Measurements from ENCODE around the gene MMP23B.

Gene MMP23B

DNA sequence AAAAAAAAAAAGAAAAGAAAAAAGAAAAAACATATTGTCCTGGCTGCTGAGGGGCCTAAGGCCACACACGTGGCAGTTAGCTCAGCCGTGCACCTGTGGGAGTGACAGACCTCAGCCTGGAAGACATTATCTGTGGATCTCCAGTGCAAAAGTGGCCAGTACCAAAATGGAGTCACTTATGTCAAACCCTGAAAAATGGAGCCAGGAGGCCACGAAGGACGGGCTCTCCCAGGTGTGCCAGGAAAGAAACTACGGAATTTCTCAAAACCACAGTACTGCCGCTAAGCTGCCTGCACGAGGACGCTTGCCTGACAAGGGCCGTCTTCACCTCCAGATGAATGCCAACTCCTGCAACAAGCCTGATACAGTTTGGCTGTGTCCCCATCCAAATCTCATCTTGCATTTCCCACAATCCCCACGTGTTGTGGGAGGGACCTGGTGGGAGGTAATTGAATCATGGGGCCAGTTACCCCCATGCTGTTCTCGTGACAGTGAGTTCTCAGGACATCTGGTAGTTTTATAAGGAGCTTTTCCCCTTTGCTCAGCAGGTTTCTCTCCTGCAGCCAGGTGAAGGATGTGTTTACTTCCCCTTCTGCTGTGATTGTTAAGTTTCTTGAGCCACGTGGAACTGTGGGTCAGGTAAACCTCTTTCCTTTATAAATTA is 22.0 kb upstream of the MMP23B start:
- H3K27ac Mint-ChIP-seq: no peak overlapping the region
- peaks cover 2% of the 10 kb centered on the region for H3K36me3 Mint-ChIP-seq (ENCODE audit: low read depth)
- peaks cover 27% of the 10 kb centered on the region for H3K4me1 Mint-ChIP-seq (ENCODE audit: low read depth)
- no peaks in the 10 kb centered on the region for H3K27me3 Mint-ChIP-seq (ENCODE audit: low read depth)
- H3K4me3 Mint-ChIP-seq: no peak overlapping the region
- H3K9me3 Mint-ChIP-seq: no peaks in the 10 kb centered on the region
- no peak for DNase-seq (ENCODE audit: low spot score)

DNA sequence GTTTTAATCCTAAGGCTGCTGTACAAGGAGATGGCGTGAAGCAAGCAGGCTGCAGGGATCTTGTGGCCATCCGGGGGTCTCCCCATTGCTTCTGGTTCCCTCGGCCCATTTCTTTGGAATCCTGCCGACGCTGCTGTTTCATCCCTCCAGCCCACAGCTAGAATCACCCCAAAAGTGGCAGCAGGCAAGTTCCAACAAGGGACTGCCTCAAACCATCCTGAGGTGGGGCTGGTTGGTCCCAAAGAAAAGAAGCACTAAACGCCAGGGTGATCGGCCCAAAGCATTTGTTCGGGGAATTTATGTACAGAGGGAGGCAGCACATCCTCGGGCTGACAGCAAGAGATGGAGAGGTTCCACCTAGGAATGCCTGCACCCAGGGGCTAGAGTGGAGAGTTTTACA is 21.2 kb upstream of the MMP23B start:
- H3K9me3 Mint-ChIP-seq: no peaks in the 10 kb centered on the region

DNA sequence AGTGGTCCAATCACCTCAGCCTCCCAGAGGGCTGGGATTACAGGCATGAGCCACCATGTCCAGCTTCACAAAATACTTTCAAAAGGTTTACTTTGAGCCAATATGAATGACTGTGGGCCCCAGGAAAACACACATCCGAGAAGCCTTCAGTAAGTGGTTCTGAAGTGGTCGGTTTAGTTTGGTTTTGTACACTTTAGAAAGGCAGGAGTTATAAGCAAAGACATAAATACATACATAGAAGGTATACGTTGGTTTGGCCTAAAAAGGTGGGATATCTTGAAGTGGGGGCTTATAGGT is 19.9 kb upstream of the MMP23B start:
- H3K4me3 Mint-ChIP-seq: no peak overlapping the region
- H3K36me3 Mint-ChIP-seq (ENCODE audit: low read depth): peaks cover 2% of the 10 kb centered on the region

More for the DNA sequence above, 21.2 kb upstream of the MMP23B start:
- no peak for DNase-seq (ENCODE audit: low spot score)
- no peaks in the 10 kb centered on the region for H3K27me3 Mint-ChIP-seq (ENCODE audit: low read depth)
- H3K4me3 Mint-ChIP-seq: no peak overlapping the region
- peaks cover 27% of the 10 kb centered on the region for H3K4me1 Mint-ChIP-seq (ENCODE audit: low read depth)
- peaks cover 2% of the 10 kb centered on the region for H3K36me3 Mint-ChIP-seq (ENCODE audit: low read depth)
- H3K27ac Mint-ChIP-seq: peak overlapping the region; percentile 21

DNA sequence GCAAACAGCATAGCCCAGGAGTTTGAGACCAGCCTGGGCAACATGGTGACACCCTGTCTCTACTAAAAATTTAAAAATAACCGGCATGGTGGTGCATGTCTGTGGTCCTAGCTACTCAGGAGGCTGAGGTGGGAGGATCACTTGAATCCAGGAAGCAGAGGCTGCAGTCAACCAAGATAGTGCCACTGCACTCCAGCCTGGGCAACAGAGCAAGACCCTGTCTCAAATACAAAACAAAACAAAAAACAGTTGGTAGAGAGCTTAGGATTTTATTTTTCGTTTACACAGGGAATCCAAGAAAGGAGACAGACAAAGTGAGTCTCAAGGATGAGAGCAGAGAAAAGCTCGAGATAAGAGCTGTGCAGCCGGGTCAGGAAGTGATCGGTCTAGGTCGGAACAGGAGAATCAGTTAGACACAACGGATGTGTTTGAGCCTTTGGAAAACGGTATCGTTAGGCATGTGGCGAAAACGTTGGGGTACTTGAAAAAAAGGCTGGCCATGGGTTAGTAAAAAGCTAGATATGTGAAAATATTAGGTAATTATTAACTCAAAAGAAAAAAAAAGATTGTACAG is 18.4 kb upstream of the MMP23B start:
- DNase-seq (ENCODE audit: low spot score): no peak
- H3K4me1 Mint-ChIP-seq (ENCODE audit: low read depth): peaks cover 26% of the 10 kb centered on the region
- no peaks in the 10 kb centered on the region for H3K27me3 Mint-ChIP-seq (ENCODE audit: low read depth)
- H3K36me3 Mint-ChIP-seq (ENCODE audit: low read depth): peaks cover 2% of the 10 kb centered on the region
- H3K27ac Mint-ChIP-seq: peak overlapping the region; percentile 95
- H3K4me3 Mint-ChIP-seq: peak overlapping the region; percentile 91
- H3K9me3 Mint-ChIP-seq: no peaks in the 10 kb centered on the region

More for the DNA sequence above, 19.9 kb upstream of the MMP23B start:
- peak overlapping the region; percentile 27 for H3K27ac Mint-ChIP-seq
- H3K9me3 Mint-ChIP-seq: no peaks in the 10 kb centered on the region
- DNase-seq (ENCODE audit: low spot score): no peak
- H3K27me3 Mint-ChIP-seq (ENCODE audit: low read depth): no peaks in the 10 kb centered on the region
- H3K4me1 Mint-ChIP-seq (ENCODE audit: low read depth): peaks cover 27% of the 10 kb centered on the region

DNA sequence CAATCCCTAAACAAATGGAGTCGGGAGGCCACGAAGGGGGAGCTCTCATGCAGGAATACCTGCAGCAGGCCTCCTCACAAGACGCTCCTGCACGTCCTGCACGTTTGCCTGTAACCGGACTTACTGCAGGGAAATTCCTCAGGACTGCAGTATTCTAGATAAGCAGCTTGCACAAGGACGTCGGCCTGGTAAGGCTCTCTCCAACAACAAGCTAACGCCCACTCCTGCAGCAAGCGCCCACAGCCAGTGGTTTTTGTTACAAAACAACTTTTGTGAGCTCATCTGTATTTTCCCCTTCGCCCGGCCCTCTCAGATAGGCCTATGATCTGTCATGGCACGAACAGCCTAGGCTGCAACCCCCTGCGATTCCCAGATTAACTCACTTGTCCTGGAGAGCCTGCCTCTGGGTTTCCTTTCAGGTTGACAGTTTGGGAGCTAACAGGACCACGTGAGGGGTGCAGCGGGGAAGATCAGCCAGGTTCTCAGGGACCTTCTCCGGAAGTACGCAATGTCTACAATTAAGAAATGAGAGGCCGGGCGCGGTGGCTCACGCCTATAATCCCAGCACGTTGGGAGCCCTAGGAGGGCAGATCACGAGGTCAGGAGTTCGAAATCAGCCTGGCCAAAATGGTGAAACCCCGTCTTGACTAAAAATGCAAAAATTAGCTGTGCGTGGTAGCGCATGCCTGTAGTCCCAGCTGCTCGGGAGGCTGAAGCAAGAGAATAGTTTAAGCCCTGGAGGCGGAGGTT is 17.6 kb upstream of the MMP23B start:
- Mint-ChIP-seq H3K4me1 (ENCODE audit: low read depth) (peaks cover 26% of the 10 kb centered on the region), H3K36me3 (ENCODE audit: low read depth) (peaks cover 2% of the 10 kb centered on the region), H3K27me3 (ENCODE audit: low read depth) (no peaks in the 10 kb centered on the region), H3K27ac (peak overlapping the region; percentile 95), H3K4me3 (peak overlapping the region; percentile 91), H3K9me3 (no peaks in the 10 kb centered on the region)
- peak; percentile 73 for DNase-seq (ENCODE audit: low spot score)

DNA sequence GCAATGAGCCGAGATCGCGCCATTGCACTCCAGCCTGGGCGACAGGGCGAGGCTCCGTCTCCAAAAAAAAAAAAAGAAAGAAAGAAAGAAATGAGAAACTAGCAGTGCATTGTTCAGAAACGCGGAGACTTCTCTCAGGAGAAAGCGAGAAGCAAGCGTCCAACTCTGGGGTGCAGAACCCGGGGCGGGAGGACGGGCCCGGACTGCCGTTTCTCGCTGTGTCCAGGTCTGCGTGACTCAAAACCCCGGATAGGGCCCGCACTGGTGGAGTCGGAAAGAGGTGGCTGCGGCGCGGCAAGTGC is 17.1 kb upstream of the MMP23B start:
- Mint-ChIP-seq H3K27ac (peak overlapping the region; percentile 95), H3K9me3 (no peaks in the 10 kb centered on the region), H3K36me3 (ENCODE audit: low read depth) (peaks cover 2% of the 10 kb centered on the region), H3K4me3 (peak overlapping the region; percentile 91), H3K4me1 (ENCODE audit: low read depth) (peaks cover 26% of the 10 kb centered on the region), H3K27me3 (ENCODE audit: low read depth) (no peaks in the 10 kb centered on the region)
- DNase-seq (ENCODE audit: low spot score): no peak

DNA sequence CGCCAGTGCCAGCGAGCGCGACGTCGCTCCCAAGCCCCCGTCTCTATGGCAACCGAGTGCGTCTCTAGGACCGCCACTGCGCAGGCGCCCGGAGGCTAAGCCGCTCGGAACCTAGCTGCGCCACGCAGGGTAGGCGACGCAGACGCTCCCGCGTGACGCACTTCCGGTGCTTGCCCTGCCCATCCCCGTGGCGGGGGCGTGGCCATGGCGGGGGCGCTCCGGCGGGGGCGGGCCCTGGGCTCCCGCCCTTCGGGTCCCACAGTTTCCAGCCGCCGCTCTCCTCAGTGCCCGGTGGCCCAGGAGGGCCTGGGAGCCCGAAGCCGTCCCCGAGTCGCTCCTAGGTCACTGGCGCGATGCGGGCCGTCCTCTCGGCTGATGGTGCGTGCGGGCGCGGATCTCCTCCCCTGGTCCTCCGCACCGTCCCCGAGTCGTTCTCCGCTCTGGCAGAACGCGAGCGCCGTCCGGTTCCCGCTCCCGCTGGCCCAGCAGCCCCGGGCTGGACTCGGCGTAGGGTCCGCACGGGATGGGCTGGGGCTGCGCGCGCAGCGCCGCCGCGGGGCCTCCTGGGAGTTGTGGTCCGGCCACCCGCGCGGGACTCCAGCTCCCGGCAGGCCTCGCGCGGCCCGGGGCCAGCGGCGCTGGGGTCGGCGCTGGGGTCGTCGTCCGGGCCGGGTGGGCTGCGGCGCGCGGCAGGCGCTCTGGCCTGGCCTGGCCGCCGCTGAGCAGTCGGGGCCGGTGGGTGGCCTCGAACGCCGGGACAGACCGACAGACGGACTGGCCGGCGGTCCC is 16.5 kb upstream of the MMP23B start, which contains the start of gene MIB2:
TSS of gene MIB2 (plus strand) at position 245 of the 789 bp plus-strand sequence. CDS start 7,953 bp downstream, outside the sequence.
- Mint-ChIP-seq H3K36me3 (ENCODE audit: low read depth) (peaks cover 2% of the 10 kb centered on the region), H3K4me3 (peak within 1 kb of the TSS; percentile 91), H3K9me3 (no peaks in the 10 kb centered on the region), H3K27me3 (ENCODE audit: low read depth) (no peaks in the 10 kb centered on the region), H3K4me1 (ENCODE audit: low read depth) (peaks cover 26% of the 10 kb centered on the region), H3K27ac (peak within 1 kb of the TSS; percentile 95)
- DNase-seq (ENCODE audit: low spot score): peak; percentile 98

DNA sequence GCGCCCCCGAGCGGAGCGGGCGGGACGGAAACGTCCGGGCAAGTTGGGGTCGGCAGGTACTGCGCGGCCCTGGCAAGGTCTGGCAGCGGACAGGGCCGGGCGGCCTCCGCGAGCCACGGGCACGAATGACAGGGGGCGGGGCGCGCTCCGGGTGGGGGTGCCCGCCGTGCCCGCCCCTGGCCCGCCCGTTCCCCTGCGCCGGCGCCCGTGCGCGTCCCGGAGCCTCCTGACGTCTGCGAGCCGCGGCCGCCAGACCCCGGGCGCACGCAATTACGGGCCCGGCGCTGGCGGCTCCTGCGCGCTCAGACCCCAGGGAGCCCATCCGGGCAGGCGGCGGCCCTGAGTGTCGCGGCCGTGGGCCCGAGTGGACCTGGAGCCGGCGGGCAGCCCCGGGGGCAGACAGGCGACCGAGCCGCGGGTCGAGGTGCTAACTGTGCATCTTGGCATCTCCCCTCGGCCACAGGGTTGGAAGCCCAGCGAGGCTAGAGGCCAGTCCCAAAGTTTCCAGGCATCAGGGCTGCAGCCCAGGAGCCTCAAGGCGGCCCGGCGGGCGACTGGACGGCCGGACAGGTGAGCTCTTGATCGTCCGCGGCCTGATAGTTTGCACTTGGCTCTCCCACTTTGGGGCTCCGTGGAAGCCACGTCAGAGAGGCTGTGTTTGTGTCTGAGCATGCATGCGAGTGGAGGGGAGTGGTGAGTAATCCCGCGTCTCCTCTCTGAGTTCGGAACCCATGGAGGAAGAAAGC is 15.8 kb upstream of the MMP23B start:
- Mint-ChIP-seq H3K4me3 (peak overlapping the region; percentile 85), H3K36me3 (ENCODE audit: low read depth) (peaks cover 2% of the 10 kb centered on the region), H3K27me3 (ENCODE audit: low read depth) (no peaks in the 10 kb centered on the region), H3K27ac (peak overlapping the region; percentile 91), H3K4me1 (ENCODE audit: low read depth) (peaks cover 26% of the 10 kb centered on the region), H3K9me3 (no peaks in the 10 kb centered on the region)
- peak; percentile 38 for DNase-seq (ENCODE audit: low spot score)

DNA sequence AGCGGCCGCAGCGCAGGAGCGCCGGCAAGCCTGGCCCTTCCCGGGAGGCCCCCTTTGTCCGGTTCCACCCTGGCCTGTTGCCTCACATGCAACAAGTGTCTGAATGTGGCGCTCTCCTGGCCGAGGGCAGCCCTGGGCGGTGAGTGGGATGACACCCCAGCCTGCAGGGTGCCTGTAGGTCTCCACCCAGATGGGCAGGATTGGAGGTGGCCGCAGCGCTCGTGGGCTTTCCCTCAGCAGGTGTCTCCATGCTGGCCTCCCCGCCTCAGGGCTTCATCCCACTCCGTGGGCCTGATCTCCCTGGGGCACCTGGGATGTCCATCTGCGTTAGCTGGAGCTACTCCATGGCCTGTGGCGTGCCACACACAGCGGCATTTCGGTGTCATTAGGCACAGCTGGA is 15.1 kb upstream of the MMP23B start:
- Mint-ChIP-seq H3K27ac (peak overlapping the region; percentile 91), H3K4me3 (peak overlapping the region; percentile 85)

DNA sequence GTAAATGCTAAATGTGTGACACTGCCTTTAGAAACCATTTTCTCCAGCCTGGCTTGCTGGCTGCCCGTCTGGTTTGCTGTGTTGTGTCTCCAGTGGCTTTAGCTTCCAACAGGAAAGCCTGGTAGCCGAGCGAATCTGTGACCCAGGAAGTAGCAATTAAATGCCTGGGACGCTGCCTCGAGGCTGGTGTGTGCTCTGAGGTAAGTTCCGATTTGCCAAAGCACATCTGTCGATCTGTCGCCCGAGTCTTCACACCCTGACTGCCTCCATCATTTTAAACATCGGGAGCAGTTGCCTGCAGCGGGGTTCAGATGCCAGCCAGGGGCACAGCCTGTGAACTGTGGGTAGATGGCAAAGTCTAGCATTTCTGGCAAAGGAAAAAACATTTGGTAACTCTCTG is 14.5 kb upstream of the MMP23B start:
- Mint-ChIP-seq H3K4me1 (ENCODE audit: low read depth) (peaks cover 23% of the 10 kb centered on the region), H3K27me3 (ENCODE audit: low read depth) (no peaks in the 10 kb centered on the region), H3K9me3 (no peaks in the 10 kb centered on the region), H3K27ac (peak overlapping the region; percentile 91), H3K36me3 (ENCODE audit: low read depth) (no peaks in the 10 kb centered on the region), H3K4me3 (peak overlapping the region; percentile 85)
- DNase-seq (ENCODE audit: low spot score): no peak

More for the DNA sequence above, 15.1 kb upstream of the MMP23B start:
- Mint-ChIP-seq H3K9me3 (no peaks in the 10 kb centered on the region), H3K36me3 (ENCODE audit: low read depth) (peaks cover 2% of the 10 kb centered on the region), H3K27me3 (ENCODE audit: low read depth) (no peaks in the 10 kb centered on the region), H3K4me1 (ENCODE audit: low read depth) (peaks cover 26% of the 10 kb centered on the region)
- no peak for DNase-seq (ENCODE audit: low spot score)

DNA sequence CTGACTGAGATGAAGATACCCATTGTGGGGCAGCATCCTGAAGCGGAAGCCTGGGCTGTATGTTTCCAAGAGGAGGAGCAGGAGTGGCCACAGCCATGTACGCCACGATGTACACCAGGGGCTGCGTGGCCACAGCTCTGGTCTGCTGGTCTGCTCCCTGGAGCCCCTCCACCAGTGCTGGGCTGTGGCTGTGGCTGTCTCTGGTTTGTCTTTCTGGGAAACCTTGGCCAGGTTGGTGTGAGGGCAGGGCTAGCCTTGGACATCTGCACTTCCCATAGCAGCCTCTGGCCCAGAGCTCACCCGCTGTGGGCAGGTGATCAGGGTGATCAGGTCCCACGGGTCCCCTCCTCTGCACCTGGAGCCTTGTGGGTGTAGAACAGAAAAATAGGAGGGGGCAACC is 14.0 kb upstream of the MMP23B start:
- Mint-ChIP-seq H3K36me3 (ENCODE audit: low read depth) (no peaks in the 10 kb centered on the region), H3K9me3 (no peaks in the 10 kb centered on the region), H3K4me3 (no peak overlapping the region), H3K27ac (no peak overlapping the region), H3K4me1 (ENCODE audit: low read depth) (peaks cover 23% of the 10 kb centered on the region), H3K27me3 (ENCODE audit: low read depth) (no peaks in the 10 kb centered on the region)
- no peak for DNase-seq (ENCODE audit: low spot score)

DNA sequence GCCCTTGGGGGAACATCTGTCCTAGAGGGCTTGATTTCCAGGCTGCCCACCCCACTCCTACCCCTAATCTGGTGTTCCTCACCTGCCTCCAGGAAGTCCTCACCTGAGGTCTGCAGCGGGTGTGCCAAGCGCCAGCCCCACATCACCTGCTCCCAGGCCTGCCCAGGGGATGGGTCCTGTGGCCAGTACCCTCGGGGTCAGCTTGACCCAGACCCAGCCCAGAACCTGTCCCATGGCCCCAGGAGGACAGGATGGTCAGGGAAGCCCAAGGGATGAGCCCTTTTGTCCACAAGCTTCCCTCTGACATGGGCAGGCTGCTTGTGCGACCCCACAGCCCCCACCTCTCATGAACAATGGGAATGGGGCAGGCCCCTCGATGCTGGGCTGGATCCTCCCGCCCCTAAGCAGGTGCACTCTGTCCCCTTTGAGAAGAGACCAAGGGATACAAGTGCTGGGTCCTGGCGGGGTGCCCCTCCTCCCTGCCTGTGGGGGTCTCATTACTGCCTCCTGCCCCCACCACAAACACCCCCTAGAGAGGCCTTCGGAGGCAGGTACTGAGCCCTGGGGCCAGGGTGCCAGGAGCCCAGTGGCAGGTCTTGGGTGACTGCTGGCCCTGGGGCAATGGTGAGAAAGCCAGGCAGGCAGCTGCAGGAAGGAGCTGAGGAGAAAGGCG is 13.4 kb upstream of the MMP23B start:
- H3K27me3 Mint-ChIP-seq (ENCODE audit: low read depth): no peaks in the 10 kb centered on the region
- no peak overlapping the region for H3K4me3 Mint-ChIP-seq
- no peaks in the 10 kb centered on the region for H3K36me3 Mint-ChIP-seq (ENCODE audit: low read depth)
- H3K4me1 Mint-ChIP-seq (ENCODE audit: low read depth): peaks cover 22% of the 10 kb centered on the region
- H3K27ac Mint-ChIP-seq: no peak overlapping the region
- DNase-seq (ENCODE audit: low spot score): no peak
- H3K9me3 Mint-ChIP-seq: no peaks in the 10 kb centered on the region

DNA sequence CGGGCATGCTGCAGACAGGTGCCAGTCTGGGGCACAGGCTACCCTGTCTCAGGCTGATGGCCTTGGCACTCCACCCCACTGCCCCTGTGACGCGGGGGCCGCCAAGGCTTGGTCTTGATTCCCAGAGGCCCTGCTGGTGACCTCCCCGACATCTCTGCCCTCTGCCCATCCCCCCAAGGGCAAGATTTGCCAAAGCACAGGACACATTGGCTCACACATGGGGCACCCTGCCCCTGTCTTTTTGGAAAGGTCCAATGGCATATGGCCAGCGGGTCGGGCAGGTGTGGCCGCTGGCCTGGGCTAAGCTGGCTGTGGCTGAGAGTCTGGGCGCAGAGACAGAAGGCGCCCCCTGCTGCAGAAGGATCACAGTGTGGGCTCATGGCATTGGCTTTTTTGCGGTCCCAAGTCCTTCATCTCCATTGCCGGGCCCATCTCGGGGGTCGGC is 12.0 kb upstream of the MMP23B start:
- no peak overlapping the region for H3K4me3 Mint-ChIP-seq
- no peak overlapping the region for H3K27ac Mint-ChIP-seq
- no peaks in the 10 kb centered on the region for H3K9me3 Mint-ChIP-seq
- peaks cover 8% of the 10 kb centered on the region for H3K4me1 Mint-ChIP-seq (ENCODE audit: low read depth)
- no peaks in the 10 kb centered on the region for H3K36me3 Mint-ChIP-seq (ENCODE audit: low read depth)
- H3K27me3 Mint-ChIP-seq (ENCODE audit: low read depth): no peaks in the 10 kb centered on the region
- DNase-seq (ENCODE audit: low spot score): no peak

All from T-helper 2 cell treated with Interferon-gamma antibody and Interleukin-4, amounts not matched to agents 5 μg/mL and 100 μg/mL, for 36 hours (primary cell).